Daoy (cell line): ENCODE measurements around the gene VWA3B. TPM values are rescaled to one million over a fixed set of nuclear protein-coding genes. Genes with fewer than 3 reads are reported as not detected.
"Not testable (repeated sequence)": the region's sequence is repeated elsewhere in the genome, so short reads cannot be mapped to it uniquely, and the experiment has no call there.

Experiments used
- DNase-seq: peaks from one replicate; pipeline ENCODE4 v3.0.0-alpha.2; 2015; ENCODE audit warnings: low read depth
- total RNA-seq: library from RNA; depleted of rRNA; stranded (reverse); fragments of >200 nt; shearing (Covaris generic); gene quantifications from 2 replicates; pipeline ENCODE4 v1.2.3, GENCODE V29; 2014

The VWA3B gene
- total RNA-seq, 1 experiment from 2014 or later, result not detected

DNA sequence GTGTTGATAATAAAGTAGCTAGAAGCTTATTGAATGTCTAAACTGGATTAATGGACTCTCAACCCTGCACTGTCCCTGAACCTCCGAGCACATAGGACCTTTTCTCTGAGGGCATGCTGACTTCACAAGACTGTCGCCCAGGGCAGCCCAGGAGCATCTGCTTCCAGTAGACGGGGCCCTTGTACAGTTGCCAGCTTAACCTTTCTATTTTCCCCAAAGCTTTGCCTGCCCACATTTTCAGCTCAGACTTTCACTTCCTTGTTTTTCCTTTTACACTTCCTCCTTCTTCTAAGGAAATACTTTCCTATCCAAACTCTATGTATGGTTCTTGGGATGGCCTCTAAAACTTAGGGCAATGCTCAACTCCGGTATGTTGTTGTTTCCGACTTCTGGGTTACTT is 1.3 kb downstream of the VWA3B start:
- no peak for DNase-seq

DNA sequence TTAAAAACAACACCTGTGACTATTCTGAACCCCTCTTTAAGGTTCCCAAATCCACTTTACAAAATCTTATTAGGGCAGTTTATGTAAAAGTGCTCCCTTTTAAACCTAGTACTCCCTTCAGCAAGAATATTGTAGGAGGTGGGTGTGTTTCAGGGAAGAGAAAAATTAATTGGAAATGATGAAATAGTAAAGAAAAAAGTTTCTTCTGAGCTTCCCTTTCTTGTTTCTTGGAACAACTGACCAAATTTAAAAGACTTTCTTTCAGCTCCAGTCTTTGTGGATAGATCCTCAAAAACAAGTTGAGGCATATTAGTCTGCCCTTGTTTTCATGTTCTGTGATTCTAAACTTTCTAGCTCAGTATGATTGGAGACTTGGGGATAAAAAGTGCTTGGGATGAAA is 3.0 kb downstream of the VWA3B start:
- DNase-seq, result no peak

DNA sequence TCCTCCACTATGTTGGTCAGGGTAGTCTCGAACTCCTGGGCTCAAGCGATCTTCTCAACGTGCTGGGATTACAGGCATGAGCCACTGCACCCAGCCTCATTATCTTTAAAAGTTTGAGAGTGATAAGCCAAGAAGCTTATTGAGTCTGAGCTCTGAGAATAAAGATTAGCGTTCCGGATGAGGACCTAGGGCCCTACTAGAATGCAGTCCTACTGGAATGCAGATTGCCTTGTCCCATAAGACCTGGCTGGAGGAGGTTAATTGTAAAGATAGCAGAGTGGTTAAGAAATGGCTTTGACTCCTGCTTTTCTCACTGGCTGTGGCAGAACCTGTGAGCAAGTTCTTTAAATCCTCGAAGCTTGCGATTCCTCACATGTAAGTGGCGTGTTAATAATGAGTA is 4.0 kb downstream of the VWA3B start:
- DNase-seq, result no peak

DNA sequence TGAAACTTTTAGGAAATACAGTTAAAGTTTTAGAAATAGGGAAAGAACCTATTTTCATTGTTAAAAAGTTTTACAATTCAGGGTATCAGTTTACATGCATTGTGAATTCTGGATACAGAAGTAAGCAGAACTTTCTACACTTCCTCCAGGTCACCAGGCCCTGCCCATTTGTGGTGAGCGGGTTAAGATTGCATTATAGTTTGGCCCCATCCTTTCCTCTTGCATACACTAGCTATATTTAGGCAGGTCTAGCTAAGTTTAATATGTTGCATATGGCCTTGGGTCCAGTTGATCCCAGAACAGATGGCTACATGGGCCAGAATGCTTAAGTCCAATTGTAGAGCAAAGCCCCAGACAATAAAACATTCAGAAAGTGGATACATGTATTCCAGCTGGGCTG is 4.8 kb downstream of the VWA3B start:
- DNase-seq, result no peak

DNA sequence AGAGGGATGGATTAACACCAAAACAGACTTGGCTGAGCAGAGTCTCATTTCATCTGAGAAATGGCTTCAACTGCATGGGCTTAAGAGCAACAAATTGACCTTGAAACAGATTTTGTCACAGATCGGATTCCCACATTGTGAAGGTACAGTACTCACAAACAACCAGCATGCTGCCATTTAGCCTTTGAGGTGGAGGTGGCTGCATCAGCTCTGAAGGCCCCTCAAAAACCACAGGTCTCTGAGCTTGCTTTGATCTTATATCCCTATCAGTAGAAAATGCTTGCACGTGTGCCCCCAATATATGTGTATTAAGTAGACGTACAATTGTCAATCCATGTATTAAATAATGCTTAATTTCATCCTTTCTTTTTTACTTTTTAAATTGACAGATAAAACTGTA is 6.2 kb downstream of the VWA3B start:
- DNase-seq, result no peak

DNA sequence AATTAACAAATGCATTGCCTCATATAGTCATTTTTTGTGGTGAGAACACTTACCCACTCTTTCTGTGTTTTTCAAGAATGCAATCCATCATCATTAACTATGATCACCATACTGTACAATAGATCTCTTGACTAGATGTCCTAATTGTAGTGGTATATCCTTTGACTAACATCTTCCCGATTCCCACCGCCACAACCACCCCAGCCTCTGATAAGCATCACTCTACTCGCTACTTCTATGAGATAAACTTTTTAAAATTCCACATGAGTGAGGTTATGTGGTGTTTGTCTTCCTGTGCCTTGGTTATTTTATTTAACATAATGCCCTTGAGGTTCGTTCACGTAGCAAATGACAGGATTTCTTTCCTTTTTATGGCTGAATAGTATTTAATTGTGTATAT is 6.6 kb downstream of the VWA3B start:
- no peak for DNase-seq

DNA sequence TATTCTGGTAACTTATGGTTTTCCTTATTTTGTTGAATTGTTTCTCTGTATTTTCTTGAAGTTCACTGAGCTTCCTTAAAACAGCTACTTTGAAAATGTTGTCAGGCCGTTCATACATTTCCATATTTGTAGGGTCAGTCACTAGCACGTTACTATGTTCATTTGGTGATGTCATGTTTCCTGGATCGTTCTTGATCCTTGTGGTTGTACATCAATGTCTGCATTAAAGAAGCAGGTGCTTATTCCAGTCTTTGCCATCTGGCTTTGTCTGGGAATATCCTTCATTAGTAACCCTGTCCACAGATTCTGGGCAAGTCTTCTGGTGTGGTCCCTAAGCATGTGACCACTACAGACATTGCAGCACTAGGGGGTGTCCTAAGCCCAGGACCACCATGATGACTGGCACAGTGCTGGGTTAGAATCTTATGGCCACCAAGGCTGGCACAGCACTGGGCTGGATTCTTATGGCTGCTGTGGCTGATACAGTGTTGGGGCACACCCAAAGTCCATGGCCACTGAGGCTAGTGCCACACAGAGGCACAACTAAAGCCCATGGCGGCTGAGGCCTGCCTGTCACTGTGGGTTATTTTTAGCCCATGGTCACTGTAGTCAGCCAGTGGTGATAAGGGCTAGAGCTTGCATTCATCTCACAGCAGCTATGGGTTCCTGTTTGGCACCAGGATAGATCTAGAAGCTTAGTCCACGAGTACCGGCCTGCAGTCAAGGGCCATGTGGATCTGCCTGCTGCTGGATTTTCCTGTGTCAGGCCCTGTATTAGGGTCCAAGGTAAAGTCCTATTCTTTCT is 13.2 kb downstream of the VWA3B start:
- DNase-seq, result no peak

DNA sequence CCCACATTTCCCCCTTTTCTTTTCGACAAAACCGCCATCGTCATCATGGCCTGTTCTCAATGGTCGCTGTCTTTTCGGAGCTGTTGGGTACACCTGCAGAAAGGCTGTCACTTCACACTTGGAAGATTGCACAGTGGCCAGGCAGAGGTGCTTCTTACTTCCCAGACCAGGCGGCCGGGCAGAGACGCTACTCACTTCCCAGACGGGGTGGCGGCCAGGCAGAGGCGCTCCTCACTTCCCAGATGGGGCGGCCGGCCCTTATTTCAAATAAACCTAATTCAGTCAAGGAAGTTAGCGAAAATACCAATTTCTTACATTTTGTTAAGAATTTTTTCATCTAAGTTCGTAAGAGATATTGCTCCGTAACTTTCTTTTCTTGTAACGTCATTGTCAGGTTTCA is 15.3 kb downstream of the VWA3B start:
- not testable (repeated sequence) for DNase-seq

DNA sequence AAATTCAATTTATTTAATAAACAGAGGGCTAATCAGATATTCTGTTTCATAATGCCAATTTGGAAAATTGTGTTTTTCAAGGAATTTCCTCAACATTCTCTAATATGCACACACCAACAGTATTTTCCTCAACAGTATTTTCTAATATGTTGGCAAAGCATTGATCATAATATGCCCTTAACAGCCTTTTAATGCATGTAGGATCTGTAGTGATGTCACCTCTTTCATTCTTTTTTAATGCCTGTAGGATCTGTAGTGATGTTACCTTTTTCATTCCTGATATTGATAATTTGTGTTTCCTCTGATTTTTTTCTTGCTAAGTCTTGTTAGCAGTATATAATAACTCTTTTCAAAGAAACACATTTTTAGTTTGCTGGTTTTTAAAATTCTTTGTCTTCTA is 15.9 kb downstream of the VWA3B start:
- no peak for DNase-seq

DNA sequence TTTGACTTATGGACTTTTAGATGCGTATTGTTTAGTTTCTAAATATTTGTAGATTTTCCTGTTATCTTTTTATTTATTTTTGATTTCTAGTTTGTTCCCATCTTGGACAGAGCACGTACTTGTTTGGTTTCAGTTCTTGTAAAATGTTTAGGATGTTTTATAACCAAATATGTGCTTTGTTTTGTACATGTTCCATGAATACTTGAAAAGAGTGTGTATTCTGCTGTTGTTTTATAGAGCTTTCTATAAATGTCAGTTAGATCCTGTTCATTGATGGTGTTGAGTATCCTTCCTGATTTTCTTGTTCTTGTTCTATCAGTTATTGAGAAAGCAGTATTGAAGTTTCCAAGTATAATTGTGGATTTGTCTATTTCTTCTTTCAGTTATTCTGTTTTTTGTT is 21.1 kb downstream of the VWA3B start:
- no peak for DNase-seq

DNA sequence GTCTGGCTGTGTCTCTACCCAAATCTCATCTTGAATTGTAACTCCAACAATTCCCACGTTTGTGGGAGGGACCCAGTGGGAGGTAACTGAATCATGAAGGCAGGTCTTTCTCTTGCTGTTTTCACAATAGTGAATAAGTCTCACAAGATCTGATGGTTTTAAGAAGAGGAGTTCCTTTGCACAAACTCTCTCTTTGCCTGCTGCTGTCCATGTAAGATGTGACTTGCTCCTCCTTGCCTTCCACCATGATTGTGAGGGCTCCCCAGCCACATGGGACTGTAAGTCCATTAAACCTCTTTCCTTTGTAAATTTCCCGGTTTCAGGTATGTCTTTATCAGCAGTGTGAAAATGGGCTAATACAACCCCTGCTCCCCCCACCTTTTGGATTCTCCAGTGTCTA is 23.8 kb downstream of the VWA3B start:
- no peak for DNase-seq

DNA sequence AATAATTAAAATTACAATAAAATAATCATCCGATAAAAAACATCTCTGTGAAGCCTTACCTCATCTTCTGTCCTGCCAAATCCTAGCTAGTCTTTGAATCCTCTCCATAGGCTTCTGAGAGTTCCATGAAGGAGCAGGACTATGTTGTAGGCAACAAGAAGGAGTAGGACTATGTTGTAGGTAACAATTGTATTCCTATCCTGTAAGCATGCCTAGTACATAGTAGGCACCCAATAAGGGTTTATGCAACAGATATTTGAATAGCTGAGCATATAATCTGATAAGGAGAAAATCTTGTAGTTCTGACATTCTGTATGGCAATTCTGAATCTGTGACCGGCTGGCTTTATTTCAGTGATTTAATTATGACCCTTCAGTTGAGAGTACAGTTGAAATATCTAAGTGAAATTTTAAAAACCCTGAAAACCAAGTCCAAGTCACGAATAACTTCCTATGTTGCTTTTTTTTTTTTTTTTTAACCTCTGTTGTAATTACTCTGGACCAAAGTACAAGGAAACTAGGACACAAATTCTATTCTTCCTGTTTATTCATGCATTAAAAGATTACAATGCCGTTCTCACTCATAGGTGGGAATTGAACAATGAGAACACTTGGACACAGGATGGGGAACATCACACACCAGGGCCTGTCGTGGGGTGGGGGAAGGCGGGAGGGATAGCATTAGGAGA is 27.8 kb downstream of the VWA3B start:
- no peak for DNase-seq

DNA sequence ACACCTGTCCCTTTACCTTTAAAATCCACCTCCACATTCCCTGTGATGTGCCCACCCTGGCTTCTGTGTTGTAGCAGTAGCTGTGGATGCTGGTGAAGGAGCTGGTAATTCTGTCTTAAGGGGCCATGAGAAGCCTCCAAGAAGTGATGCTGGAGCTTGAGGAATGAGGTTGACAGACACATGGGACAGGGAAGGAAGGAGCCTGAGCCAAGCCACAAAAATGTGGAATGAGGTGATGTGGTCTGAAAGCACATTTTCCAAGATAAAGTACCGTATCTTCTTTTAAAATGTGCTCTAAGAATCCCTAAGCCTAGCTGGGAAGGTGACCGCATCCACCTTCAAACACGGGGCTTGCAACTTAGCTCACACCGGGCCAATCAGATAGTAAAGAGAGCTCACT is 31.2 kb downstream of the VWA3B start:
- peak; percentile 71 for DNase-seq

DNA sequence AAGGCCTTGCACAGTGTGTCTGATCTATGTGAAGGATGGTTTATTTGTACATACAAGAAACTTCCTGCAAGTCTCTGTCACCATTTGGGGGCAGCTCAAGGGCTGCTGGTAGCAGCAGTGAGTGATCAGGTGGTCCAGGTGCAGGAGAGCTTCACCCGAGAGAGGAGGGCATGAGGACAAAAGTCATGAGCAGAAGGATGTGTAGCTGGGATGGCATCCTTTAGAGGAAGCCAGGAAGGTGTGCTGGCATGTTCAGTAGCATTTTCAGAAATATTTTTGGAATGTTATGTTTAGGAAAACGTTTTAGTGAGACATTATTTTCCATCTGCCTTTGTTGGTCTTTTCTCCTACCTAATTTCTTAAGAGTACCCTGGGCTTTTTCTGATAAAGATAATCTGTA is 31.9 kb downstream of the VWA3B start:
- DNase-seq, result no peak

DNA sequence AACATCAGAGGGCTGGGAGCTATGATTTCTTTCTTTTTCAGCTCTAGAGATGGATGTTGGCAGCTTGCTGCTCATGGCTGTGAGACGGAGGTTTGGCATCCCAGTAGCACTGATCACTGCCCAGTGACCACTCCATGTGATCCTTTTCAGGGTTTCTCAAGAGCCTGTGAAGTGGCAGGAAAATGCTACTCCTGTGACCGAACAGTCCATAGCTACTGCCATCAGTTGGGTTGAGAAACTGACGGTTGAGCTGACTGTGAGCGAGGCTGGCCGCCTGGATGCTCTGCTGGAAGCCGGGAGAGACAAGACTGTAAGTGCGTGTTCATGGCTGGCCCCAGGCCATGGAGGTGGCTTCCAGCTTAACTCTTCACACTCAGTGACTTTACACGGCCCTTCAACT is 34.2 kb downstream of the VWA3B start:
- no peak for DNase-seq

DNA sequence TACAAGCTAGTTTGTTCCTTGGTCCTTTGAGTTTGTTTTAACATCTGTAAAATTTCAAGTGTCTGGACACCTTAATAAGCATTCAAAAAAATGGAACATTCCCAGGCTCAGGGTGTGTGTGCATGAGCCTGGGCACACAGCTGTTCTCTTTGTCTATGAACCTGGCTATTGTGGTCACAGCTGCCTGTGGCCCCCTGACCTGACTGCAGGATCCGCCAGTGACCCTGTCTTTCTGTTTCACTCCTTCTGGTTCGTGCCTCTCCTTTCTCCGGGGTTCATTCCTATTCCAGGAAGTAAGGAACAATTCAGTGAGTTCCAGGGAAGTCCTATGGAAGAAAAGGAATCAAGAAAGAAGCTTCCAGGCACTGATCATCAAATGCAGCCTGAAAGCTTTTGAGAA is 35.6 kb downstream of the VWA3B start:
- DNase-seq, result no peak

DNA sequence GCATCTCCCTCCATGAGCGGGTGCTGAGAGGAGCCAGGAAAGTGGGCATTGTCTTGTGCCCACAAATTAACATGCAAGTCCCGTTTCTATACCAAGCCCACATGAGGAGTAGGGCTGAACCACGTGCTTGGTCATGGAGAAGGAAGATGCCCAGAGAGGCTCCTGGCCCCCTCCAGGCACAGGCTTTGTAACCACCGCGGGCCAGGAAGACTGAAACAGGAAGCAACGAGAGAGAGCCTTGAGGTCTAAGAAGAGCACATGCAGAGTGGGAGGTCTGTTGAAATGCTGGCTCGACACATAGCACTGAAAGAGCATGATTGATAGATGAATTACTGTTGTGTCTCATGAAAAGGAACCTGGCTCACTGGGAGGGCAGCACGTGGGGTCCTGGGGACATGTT is 36.3 kb downstream of the VWA3B start:
- DNase-seq, result no peak

DNA sequence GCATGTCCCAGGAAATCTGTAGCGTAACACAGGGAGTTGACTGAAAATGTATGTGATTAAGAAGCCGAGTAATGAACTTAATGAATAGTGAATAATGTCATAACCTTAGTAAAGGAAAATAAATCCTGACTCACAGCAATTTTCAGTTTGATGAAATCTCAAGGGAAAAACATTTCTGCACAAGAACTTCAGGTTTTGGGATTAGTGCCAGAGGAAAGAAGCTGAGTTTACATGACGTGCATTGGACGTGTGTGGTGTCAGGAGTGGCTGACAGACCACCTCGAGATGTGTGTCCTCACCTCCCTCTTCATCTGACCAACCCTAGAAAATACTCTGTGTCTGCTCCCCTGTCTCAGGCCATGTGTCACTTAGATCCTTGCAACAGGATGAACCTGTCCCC is 39.1 kb downstream of the VWA3B start:
- no peak for DNase-seq

DNA sequence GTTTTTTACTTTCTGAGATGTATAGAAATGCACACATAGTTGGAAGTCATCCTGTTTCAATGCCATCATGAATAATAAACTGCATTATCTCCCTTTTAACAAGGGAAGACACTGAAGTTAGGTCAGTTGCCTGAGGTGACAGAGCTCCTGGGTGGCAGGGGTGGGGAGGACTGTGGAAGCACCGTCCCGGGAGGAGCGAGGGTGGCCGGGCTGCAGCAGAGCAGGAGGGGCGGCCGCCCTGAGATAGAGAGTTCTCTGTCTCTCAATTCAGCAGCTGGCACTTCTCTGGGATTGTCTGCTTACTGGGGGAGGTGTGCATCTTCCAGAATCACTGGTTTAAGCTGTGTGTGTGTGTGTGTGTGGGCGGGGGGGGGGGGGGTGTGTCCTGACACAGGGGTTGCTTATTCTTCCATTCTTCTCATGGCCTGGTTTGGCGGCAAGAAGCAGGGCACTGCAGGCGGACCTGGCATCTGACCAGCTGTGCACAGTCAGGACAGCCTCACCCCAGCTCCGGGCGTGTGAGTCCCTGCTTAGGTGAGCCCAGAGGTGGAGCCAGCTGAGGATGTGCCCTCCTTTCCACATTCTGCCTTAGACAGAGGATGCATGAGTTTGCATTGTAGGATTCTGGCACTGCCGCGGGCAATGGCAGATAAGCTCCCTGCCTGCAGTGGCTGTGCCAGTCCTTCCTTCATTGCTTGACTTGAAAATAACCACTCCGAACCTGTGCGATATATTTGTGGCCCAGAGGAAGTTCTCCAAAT is 40.4 kb downstream of the VWA3B start:
- DNase-seq, result no peak

DNA sequence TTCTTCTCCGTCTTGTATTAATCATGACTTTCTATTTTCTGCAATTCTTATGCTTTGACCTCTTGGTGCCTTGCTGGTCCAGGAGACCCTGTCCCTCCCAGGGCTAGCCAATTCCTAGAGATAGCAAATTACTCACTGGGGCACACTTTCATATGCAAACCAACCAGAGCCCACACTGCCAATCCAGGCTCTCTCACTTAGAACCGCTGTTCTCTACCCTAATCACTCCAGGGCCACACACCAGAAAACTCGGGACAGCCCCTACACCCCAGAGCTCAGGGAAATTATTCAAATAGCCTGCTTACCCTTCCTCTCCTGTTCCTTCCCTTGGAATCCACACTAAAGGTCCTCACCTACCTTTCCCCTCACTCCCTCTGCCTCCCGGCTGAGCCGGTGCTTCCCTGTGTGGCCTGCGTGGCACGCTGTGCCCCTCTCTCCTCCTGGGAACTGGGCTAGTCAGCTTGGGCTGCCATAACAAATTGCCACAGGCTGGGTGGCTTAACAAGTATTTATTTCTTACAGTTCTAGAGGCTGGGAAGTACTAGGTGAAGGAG is 41.7 kb downstream of the VWA3B start:
- no peak for DNase-seq

DNA sequence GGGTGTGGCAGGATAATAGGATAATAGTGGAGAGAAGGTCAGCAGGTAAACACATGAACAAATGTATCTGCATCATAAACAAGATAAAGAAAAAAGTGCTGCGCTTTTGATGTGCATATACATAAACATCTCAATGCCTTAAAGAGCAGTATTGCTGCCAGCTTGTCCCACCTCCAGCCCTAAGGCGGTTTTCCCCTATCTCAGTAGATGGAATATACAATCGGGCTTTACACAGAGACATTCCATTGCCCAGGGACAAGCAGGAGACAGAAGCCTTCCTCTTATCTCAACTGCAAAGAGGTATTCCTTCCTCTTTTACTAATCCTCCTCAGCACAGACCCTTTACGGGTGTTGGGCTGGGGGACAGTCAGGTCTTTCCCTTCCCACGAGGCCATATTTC is 43.1 kb downstream of the VWA3B start:
- not testable (repeated sequence) for DNase-seq

DNA sequence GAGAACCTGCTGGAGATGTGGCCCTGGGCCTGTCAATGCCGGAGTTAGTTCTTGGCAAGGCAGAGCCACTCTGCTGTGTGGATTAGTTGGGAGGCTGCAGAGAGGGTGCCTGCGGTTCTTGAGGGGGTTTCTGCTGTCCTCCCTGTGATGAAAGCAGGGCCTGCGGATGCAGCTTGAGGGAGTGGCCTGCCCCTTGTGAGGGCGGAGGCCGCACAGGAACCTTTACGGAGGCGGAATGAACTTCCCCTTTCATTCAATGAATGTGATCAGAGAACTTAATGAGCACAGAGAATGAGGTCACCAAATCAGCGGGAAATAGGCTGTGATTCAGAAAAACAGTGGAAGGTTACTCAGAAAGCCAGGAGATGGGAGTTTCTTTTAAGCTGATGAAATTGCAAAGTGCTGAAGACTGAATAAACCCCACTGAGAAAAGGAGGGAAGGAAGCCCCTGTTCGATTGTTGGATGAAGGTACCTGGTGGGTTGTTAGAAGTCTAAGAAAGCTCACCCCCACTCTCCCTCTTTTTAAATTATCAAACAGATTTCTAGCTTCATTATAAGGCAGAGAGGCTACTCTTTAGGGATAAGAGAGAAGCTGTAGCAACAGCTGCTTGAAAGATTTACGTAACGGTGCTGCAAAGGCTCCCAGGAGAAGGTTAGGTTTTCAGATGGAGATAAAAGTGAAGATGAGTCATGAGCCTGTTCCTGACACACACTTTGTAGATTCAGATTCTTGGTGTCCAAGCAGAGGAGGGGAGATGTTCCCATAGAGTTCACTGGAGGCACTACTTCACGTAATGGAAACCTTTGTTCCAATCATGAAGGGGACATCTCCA is 47.4 kb downstream of the VWA3B start:
- peak; percentile 53 for DNase-seq
